ENCODE results near the gene MYO10.

DNA sequence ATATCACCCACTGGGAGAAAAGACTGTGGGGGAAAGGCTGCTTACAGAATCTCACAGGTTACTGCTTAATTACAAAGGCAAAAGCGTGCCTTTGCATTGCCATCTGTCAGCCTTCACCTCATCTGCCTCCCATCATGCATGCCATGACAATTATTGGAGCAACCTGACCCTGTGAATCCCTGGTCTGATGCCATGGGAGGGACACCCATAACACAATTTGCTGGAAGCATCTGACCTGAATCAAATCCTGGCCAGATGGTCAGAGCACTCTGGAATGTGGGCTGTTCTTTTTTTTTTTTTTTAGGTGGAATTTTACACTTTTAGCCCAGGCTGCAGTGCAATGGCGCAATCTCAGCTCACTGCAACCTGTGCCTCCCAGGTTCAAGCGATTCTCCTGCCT lies 307.7 kb downstream of the MYO10 start:
- TF ChIP-seq POLR2A (IDR thresholded peaks at IDR 0.05) = no peak
- TF ChIP-seq, protein P1, sequence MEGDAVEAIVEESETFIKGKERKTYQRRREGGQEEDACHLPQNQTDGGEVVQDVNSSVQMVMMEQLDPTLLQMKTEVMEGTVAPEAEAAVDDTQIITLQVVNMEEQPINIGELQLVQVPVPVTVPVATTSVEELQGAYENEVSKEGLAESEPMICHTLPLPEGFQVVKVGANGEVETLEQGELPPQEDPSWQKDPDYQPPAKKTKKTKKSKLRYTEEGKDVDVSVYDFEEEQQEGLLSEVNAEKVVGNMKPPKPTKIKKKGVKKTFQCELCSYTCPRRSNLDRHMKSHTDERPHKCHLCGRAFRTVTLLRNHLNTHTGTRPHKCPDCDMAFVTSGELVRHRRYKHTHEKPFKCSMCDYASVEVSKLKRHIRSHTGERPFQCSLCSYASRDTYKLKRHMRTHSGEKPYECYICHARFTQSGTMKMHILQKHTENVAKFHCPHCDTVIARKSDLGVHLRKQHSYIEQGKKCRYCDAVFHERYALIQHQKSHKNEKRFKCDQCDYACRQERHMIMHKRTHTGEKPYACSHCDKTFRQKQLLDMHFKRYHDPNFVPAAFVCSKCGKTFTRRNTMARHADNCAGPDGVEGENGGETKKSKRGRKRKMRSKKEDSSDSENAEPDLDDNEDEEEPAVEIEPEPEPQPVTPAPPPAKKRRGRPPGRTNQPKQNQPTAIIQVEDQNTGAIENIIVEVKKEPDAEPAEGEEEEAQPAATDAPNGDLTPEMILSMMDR (IDR thresholded peaks at IDR 0.05) = no peak
- no peak for TF ChIP-seq POLR2AphosphoS5 (IDR thresholded peaks at IDR 0.05)

Measured in breast epithelium (tissue), 3 donors.